DMS79 treated with DMSO at 0.1 percent for 48 hours (cell line): ENCODE data around the gene CFAP77.
"Not testable (repeated sequence)": the region's sequence is repeated elsewhere in the genome, so short reads cannot be mapped to it uniquely, and the experiment has no call there.

ENCODE experiments used
- DNase-seq: peaks from one replicate; lab custom pipeline; 2025; lab: John Stamatoyannopoulos, UW

CFAP77 gene

GRCh38 chr9:132547976-132548730, 138.1 kb downstream of the CFAP77 start:
- DNase-seq, result no peak

GRCh38 chr9:132548751-132549640, 139.0 kb downstream of the CFAP77 start:
- DNase-seq, result no peak

- no peak for DNase-seq
Observed at GRCh38 chr9:132551556-132551955, 141.5 kb downstream of the CFAP77 start.

GRCh38 chr9:132552041-132552440, 142.0 kb downstream of the CFAP77 start:
- DNase-seq, result no peak

- DNase-seq, result no peak
Observed at GRCh38 chr9:132554755-132555154, 144.7 kb downstream of the CFAP77 start.

- DNase-seq, result no peak
Observed at GRCh38 chr9:132555528-132555927, 145.5 kb downstream of the CFAP77 start.

GRCh38 chr9:132556235-132556634, 146.2 kb downstream of the CFAP77 start:
- DNase-seq, result no peak

GRCh38 chr9:132556714-132557113, 146.7 kb downstream of the CFAP77 start:
- DNase-seq, result no peak

GRCh38 chr9:132557159-132557558, 147.1 kb downstream of the CFAP77 start:
- DNase-seq, result no peak

- no peak for DNase-seq
Observed at GRCh38 chr9:132559711-132560110, 149.7 kb downstream of the CFAP77 start.

GRCh38 chr9:132560616-132561202, 150.7 kb downstream of the CFAP77 start:
- DNase-seq, result no peak

- DNase-seq, result no peak
Observed at GRCh38 chr9:132562306-132562573, 152.2 kb downstream of the CFAP77 start.

- DNase-seq, result no peak
Observed at GRCh38 chr9:132564526-132564925, 154.5 kb downstream of the CFAP77 start.

GRCh38 chr9:132568787-132569186, 158.8 kb downstream of the CFAP77 start:
- DNase-seq, result not testable (repeated sequence)

GRCh38 chr9:132571806-132572600, 162.0 kb downstream of the CFAP77 start:
- no peak for DNase-seq

- DNase-seq, result no peak
Observed at GRCh38 chr9:132572921-132573320, 162.9 kb downstream of the CFAP77 start.

- DNase-seq, result peak; percentile 62
Observed at GRCh38 chr9:132575005-132575609, 165.1 kb downstream of the CFAP77 start.

GRCh38 chr9:132575811-132576210, 165.8 kb downstream of the CFAP77 start:
- DNase-seq, result no peak

- DNase-seq, result no peak
Observed at GRCh38 chr9:132577119-132577518, 167.1 kb downstream of the CFAP77 start.

- DNase-seq, result no peak
Observed at GRCh38 chr9:132578367-132578932, 168.4 kb downstream of the CFAP77 start.

- no peak for DNase-seq
Observed at GRCh38 chr9:132579427-132579798, 169.4 kb downstream of the CFAP77 start.
